Hematopoietic multipotent progenitor cell treated with erythropoietin and hydrocortisone succinate and interleukin-3 and kit ligand, for 4 days (in vitro differentiated cells): ENCODE results near the gene OTOP1.
"Not testable (repeated sequence)": the region's sequence is repeated elsewhere in the genome, so short reads cannot be mapped to it uniquely, and the experiment has no call there.

Source experiments
- DNase-seq: peaks from one replicate; pipeline ENCODE4 v3.0.0-alpha.2; 2015

Gene OTOP1

GRCh38 chr4:4160956-4161665 lies 65.6 kb downstream of the OTOP1 start:
- not testable (repeated sequence) for DNase-seq

GRCh38 chr4:4145622-4146021 lies 81.1 kb downstream of the OTOP1 start:
- peak; percentile 42 for DNase-seq

- DNase-seq, result not testable (repeated sequence)
Measured at GRCh38 chr4:4143376-4143775, 83.4 kb downstream of the OTOP1 start.

- DNase-seq, result not testable (repeated sequence)
Measured at GRCh38 chr4:4142679-4143078, 84.0 kb downstream of the OTOP1 start.

- not testable (repeated sequence) for DNase-seq
Measured at GRCh38 chr4:4141186-4141585, 85.5 kb downstream of the OTOP1 start.
